Common myeloid progenitor, CD34-positive (primary cell): Measurements from ENCODE around the gene BRD1.

Experiments used
- CTCF ChIA-PET: fragments of 350-600 bp; sonication (Branson Sonifier 250); formaldehyde crosslinking; loops from one replicate; lab custom pipeline; 2021; ENCODE audit warnings: antibody characterized with exemption; lab: Charles Lee
- POLR2A ChIA-PET: fragments of 350-600 bp; sonication (Branson Sonifier 250); formaldehyde crosslinking; loops from one replicate; lab custom pipeline; 2021; ENCODE audit warnings: antibody characterized with exemption; lab: Charles Lee
- DNase-seq, 3 donors: peaks; one replicate each; pipeline versions ENCODE4 v3.0.0 to v3.0.0-alpha.2; 2013
- H3K27ac ChIP-seq, 2 experiments: 1 replicate in 1 of 2; 2 replicates in 1 of 2; pipeline ENCODE4 v1.7.0; 2013; ENCODE audit warnings: inconsistent platforms in 2 of 2, low read length in 2 of 2, mild to moderate bottlenecking in 2 of 2, low read depth in 1 of 2, moderate library complexity in 1 of 2; ENCODE audit not compliant: severe bottlenecking in 2 of 2, insufficient read depth in 1 of 2, poor library complexity in 1 of 2
- H3K27me3 ChIP-seq, 5 experiments: replicated peaks in 2 of 5; 1 replicate in 3 of 5; 2 replicates in 2 of 5; pipeline versions ENCODE4 v1.6.1 to v1.7.0; 2013; ENCODE audit warnings: low read length in 4 of 5, mild to moderate bottlenecking in 2 of 5, moderate library complexity in 2 of 5, inconsistent platforms in 1 of 5; ENCODE audit not compliant: insufficient read depth in 5 of 5, control insufficient read depth in 4 of 5
- H3K36me3 ChIP-seq, 4 experiments: 1 replicate in 2 of 4; 2 replicates in 2 of 4; pipeline versions ENCODE4 v1.6.1 to v1.7.0; 2013; ENCODE audit warnings: low read length in 3 of 4, control low read depth in 1 of 4, mild to moderate bottlenecking in 1 of 4; ENCODE audit not compliant: control insufficient read depth in 4 of 4, insufficient read depth in 4 of 4
- H3K4me1 ChIP-seq, 4 experiments: 1 replicate in 3 of 4; 2 replicates in 1 of 4; pipeline versions ENCODE4 v1.6.1 to v1.7.1; 2013; ENCODE audit warnings: low read length in 3 of 4, mild to moderate bottlenecking in 3 of 4, control low read depth in 1 of 4, inconsistent platforms in 1 of 4, moderate library complexity in 1 of 4; ENCODE audit not compliant: control insufficient read depth in 4 of 4, insufficient read depth in 4 of 4; ENCODE audit errors: control extremely low read depth in 1 of 4
- H3K4me3 ChIP-seq, 7 experiments: 1 replicate in 4 of 7; 2 replicates in 3 of 7; pipeline versions ENCODE4 v1.5.1 to v1.7.0; 2013; ENCODE audit warnings: mild to moderate bottlenecking in 7 of 7, low read length in 6 of 7, moderate library complexity in 6 of 7, inconsistent platforms in 2 of 7, low read depth in 2 of 7, control low read depth in 1 of 7; ENCODE audit not compliant: insufficient read depth in 4 of 7, control insufficient read depth in 1 of 7; ENCODE audit errors: extremely low read depth in 1 of 7
- H3K9me3 ChIP-seq, 5 experiments: 1 replicate in 4 of 5; 2 replicates in 1 of 5; pipeline versions ENCODE4 v1.6.1 to v1.7.1; 2013; ENCODE audit warnings: low read length in 4 of 5, mild to moderate bottlenecking in 2 of 5, inconsistent platforms in 1 of 5, low read depth in 1 of 5, moderate library complexity in 1 of 5; ENCODE audit not compliant: control insufficient read depth in 4 of 5, insufficient read depth in 2 of 5; ENCODE audit errors: control extremely low read depth in 1 of 5
- WGBS: methylation state at CpG from one replicate; pipeline ENCODE4 v1.1.5; 2013; ENCODE audit not compliant: insufficient coverage; 5-methylcytosine and 5-hydroxymethylcytosine counted together

The BRD1 gene

DNA sequence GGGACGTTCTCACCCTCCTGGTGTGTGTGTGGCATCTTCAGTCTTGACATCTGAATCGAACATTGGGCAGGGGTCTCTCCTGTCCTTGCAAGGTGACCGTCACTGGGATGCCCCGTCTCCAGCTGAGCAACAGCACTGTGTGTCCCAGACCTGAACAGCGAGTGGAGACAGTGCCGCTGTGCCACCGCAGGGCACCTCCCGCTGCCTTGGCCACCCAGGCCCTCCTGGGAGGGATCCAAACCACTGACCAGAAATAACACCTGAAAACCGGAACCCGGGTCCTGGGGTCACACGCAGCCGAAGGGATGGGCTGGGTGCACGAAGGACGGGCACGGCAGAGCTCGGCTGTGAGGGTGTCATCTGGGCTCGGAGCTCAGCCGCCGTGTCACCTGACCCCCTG lies 102.2 kb downstream of the BRD1 start:
- no peaks in the 10 kb centered on the region for H3K9me3 ChIP-seq
- DNase-seq = no peak
- H3K27me3 ChIP-seq = peaks cover 0 to 15% (median 9%) of the 10 kb centered on the region in 5 experiments

DNA sequence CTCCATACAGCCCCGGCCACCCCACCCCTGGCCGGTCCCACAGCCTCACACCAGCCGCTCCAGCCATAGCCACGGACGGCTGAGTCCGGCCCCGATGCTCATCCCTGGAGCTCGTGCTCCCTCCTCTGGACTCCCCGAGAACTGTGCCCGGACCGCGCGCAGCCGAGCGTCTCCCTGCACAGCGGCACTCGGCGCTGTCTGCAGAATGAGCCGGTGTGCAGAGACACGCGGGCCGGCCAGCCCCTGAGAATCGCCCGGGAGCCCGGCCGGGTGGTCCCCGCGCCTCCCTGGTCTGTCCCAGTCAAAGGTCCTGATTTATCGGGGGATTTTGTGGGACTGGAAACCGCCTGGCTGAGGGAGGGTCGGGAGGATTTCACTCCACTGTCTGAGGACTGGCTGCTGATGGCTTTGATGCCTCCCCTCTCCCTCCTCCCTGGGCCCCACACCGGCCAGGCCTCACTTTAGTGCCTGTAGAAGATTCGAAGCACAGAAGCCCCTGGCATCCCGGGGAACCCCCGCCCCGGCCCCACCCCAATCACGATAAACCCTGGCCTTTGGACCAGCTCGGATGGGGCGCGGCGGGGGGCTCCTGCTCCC lies 102.7 kb downstream of the BRD1 start:
- ChIA-PET POLR2A (interaction anchor here (1.0 kb wide), 1 partner anchor 67 kb away, joined by 3 read pairs; no protein-coding TSS in a partner anchor), CTCF (interaction anchor here (1.0 to 2.1 kb wide), 5 partner anchors 9 to 90 kb away, joined by 3 to 8 read pairs (median 3); no protein-coding TSS in a partner anchor)
- Histone ChIP-seq H3K4me1 (peaks cover 5 to 46% (median 39%) of the 10 kb centered on the region in 4 experiments), H3K27me3 (peaks cover 0 to 15% (median 9%) of the 10 kb centered on the region in 5 experiments), H3K4me3 (peak overlapping the region in 6 of 7 experiments; percentile 16 to 72 (median 50)), H3K27ac (no peak overlapping the region), H3K9me3 (no peaks in the 10 kb centered on the region), H3K36me3 (no peaks in the 10 kb centered on the region)
- peak; percentile 39 to 65 (median 65) for DNase-seq
- 16% methylated on average over 39 of the region's 41 CpGs for WGBS

More for the DNA sequence above, 102.2 kb downstream of the BRD1 start:
- no peak overlapping the region for H3K4me3 ChIP-seq
- WGBS = 89% methylated on average over 19 of the region's 19 CpGs
- POLR2A ChIA-PET = interaction anchor here (1.0 kb wide), 1 partner anchor 21 kb away, joined by 3 read pairs; no protein-coding TSS in a partner anchor
- CTCF ChIA-PET = interaction anchor here (0.7 to 2.1 kb wide), 10 partner anchors 8 to 679 kb away, joined by 3 to 5 read pairs (median 3); no protein-coding TSS in a partner anchor
- H3K36me3 ChIP-seq = no peaks in the 10 kb centered on the region
- H3K4me1 ChIP-seq = peaks cover 5 to 46% (median 39%) of the 10 kb centered on the region in 4 experiments
- H3K27ac ChIP-seq = no peak overlapping the region

DNA sequence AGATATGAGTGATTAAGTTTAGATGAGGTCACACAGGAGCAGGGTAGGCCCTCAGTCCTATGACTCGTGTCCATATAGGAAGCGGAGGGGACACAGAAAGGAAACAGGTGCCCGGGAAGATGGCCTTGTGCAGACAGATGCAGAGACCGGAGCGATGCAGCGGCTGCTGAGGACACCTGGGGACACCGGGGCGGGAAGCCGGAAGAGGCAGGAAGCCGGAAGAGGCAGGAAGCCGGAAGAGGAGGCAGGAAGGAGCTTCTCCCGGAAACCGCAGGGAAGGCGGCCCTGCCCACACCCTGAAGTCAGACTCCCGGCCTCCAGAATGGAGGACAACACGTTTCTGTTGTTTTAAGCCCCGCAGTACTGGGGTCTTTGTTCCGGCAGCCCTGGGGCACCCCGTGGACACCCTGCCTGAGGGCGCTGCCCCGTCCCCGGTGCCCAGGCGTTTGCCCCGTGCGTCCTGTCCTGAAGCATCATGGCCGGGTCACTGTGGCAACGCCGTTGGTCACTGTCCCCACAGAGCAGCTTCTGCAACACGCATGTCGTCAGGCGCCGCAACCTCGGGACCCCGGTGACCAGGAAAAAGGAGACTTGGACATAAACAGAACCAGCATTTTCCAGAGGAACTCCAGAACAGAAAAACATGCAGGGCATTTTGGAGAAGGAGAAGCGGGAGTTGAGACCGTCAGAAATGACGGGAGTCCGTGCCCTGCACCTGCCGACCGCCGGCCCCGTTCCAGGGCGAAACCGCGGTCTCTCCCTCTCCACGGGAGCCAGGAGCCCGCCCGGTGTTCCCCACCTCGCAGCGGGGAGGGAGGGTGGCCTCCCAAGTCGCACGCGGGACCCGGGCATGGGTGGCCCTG lies 103.4 kb downstream of the BRD1 start:
- peak in 2 of 3 donors; percentile 79 to 87 for DNase-seq
- 13% methylated on average over 45 of the region's 54 CpGs for WGBS
- H3K36me3 ChIP-seq = no peaks in the 10 kb centered on the region
- H3K4me3 ChIP-seq = peak overlapping the region in 6 of 7 experiments; percentile 16 to 72 (median 50)
- CTCF ChIA-PET = interaction anchor here (1.0 to 2.1 kb wide), 5 partner anchors 10 to 89 kb away, joined by 3 to 8 read pairs (median 4); no protein-coding TSS in a partner anchor
- no peaks in the 10 kb centered on the region for H3K9me3 ChIP-seq
- peaks cover 1 to 45% (median 39%) of the 10 kb centered on the region in 4 experiments for H3K4me1 ChIP-seq
- POLR2A ChIA-PET = interaction anchor here (1.0 kb wide), 1 partner anchor 66 kb away, joined by 3 read pairs; no protein-coding TSS in a partner anchor
- peaks cover 0 to 15% (median 9%) of the 10 kb centered on the region in 5 experiments for H3K27me3 ChIP-seq
- H3K27ac ChIP-seq = no peak overlapping the region

DNA sequence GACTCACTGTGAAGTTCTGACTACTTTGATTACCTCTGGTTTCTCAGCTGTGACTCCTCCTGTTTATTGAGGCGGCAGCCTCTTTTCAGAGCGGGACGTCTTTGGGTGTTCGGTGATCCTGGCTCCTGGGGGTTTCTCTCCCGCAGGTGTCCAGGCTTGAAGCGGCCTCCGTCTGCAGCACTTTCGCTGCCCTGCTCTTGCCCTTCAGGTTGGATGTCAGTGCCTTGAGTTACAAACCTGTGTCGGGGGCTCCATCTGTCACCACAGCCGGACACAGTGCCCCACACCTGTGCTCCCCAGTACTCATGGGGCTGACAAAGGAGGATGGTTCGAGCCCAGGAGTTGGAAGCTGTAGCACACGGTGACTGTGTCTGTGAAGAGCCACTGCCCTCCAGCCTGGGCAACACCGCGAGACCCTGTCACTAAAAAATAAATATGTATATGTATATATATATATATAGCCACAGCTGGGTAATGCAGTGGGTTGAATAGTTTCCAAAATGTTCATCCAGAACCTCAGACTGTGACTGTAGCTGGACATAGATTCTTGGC lies 104.1 kb downstream of the BRD1 start:
- DNase-seq = no peak
- CTCF ChIA-PET = interaction anchor here (2.0 to 2.1 kb wide), 2 partner anchors 19 to 54 kb away, joined by 5 to 8 read pairs; no protein-coding TSS in a partner anchor
- H3K27me3 ChIP-seq = peaks cover 0 to 15% (median 9%) of the 10 kb centered on the region in 5 experiments
- H3K36me3 ChIP-seq = no peaks in the 10 kb centered on the region
- H3K4me3 ChIP-seq = no peak overlapping the region
- POLR2A ChIA-PET = no interaction called here
- H3K27ac ChIP-seq = no peak overlapping the region
- no peaks in the 10 kb centered on the region for H3K9me3 ChIP-seq
- WGBS = 100% methylated on average over 9 of the region's 14 CpGs
- peaks cover 0 to 38% (median 32%) of the 10 kb centered on the region in 4 experiments for H3K4me1 ChIP-seq
